ENCODE data around the gene SIN3B. TPM values are rescaled to one million over a fixed set of nuclear protein-coding genes. Genes with fewer than 3 reads are reported as not detected.

The SIN3B gene
- total RNA-seq, 5 donors from 2014 or later (not counting 1 experiment from before 2014, with no cell fraction given), result 76.4 to 94.5 (median 84.1) TPM

DNA sequence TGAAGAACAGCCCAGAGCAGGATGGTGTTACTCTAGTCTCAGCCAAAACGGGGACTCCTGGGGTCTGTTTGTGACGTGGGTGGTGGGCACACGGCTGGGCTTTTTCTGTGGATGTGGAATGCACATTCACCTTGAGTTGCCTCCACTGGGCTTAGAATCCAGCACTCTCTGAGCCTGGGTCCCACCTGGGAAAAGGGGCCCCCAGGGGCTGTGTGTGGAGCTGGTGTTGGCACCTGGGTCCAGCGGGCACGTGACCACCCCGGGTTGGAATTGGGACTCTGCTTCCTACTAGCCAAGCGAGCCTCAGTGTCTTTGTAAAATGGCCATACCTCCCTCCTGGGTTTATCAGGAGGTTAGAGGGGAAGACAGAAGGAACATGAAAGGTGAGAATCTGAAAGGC is 30.4 kb downstream of the SIN3B start:
- H3K36me3 ChIP-seq (ENCODE audit: control insufficient read depth in 2 of 2, extremely low read depth in 1 of 2, insufficient read depth in 1 of 2, low read length in 1 of 2), result peaks cover 7 to 38% of the 10 kb centered on the region in 2 donors
- 91% methylated on average over 4 of the region's 7 CpGs for WGBS (ENCODE audit: insufficient coverage)
- H3K27ac ChIP-seq (ENCODE audit: low read length), result no peak overlapping the region
- no peaks in the 10 kb centered on the region for H3K9me3 ChIP-seq
- no peaks in the 10 kb centered on the region for H3K4me1 ChIP-seq (ENCODE audit: control insufficient read depth in 1 of 2, extremely low read depth in 1 of 2, insufficient read depth in 2 of 2, low read length in 2 of 2)
- ChIA-PET POLR2A (no interaction called here), CTCF (no interaction called here)
- no peaks in the 10 kb centered on the region for H3K27me3 ChIP-seq (replicated peaks in 1 of 2; ENCODE audit: control insufficient read depth in 2 of 2, extremely low read depth in 1 of 2, insufficient read depth in 2 of 2, low read length in 1 of 2)
- H3K4me3 ChIP-seq (ENCODE audit: control insufficient read depth in 1 of 2, extremely low read depth in 1 of 2, low read length in 1 of 2), result no peak overlapping the region
- H3K27me3 Mint-ChIP-seq, result no peaks in the 10 kb centered on the region
- no peak for ATAC-seq (replicated peaks in 1 of 4)
- peaks cover 41% of the 10 kb centered on the region for H3K36me3 Mint-ChIP-seq
- no peak overlapping the region for H3K27ac Mint-ChIP-seq
- H3K4me1 Mint-ChIP-seq, result no peaks in the 10 kb centered on the region
- no peak for DNase-seq
- H3K9me3 Mint-ChIP-seq, result no peaks in the 10 kb centered on the region
- no peak overlapping the region for H3K4me3 Mint-ChIP-seq

DNA sequence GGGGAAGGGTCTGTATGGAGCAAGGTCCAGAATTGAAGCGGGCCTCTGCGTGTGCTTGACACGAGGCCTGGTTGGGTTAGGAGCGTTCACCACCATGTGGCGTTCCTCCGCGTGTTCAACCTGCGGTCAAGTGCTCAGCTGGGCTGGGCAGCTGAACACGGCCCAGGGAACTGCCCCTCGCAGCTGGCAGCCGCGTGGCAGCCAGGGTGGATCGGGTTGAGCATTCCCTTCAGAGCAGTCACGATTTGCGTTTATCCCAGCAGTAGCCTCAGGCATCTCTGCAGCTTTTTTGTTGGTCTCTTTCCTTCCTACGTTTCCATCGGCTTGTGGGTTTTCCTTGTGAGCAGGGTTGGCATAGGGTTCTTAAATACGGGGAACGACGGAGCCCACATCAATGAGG is 30.9 kb downstream of the SIN3B start:
- peaks cover 36% of the 10 kb centered on the region for H3K36me3 Mint-ChIP-seq
- Histone ChIP-seq H3K27ac (ENCODE audit: low read length) (no peak overlapping the region), H3K4me3 (ENCODE audit: control insufficient read depth in 1 of 2, extremely low read depth in 1 of 2, low read length in 1 of 2) (no peak overlapping the region), H3K36me3 (ENCODE audit: control insufficient read depth in 2 of 2, extremely low read depth in 1 of 2, insufficient read depth in 1 of 2, low read length in 1 of 2) (peaks cover 6 to 34% of the 10 kb centered on the region in 2 donors), H3K9me3 (no peaks in the 10 kb centered on the region), H3K4me1 (ENCODE audit: control insufficient read depth in 1 of 2, extremely low read depth in 1 of 2, insufficient read depth in 2 of 2, low read length in 2 of 2) (no peaks in the 10 kb centered on the region), H3K27me3 (replicated peaks in 1 of 2; ENCODE audit: control insufficient read depth in 2 of 2, extremely low read depth in 1 of 2, insufficient read depth in 2 of 2, low read length in 1 of 2) (no peaks in the 10 kb centered on the region)
- ATAC-seq (replicated peaks in 1 of 4) (no peak), DNase-seq (no peak)
- no peaks in the 10 kb centered on the region for H3K4me1 Mint-ChIP-seq
- no peaks in the 10 kb centered on the region for H3K27me3 Mint-ChIP-seq
- H3K9me3 Mint-ChIP-seq, result no peaks in the 10 kb centered on the region
- CTCF ChIA-PET, result no interaction called here
- POLR2A ChIA-PET, result no interaction called here
- H3K27ac Mint-ChIP-seq, result no peak overlapping the region
- 98% methylated on average over 17 of the region's 20 CpGs for WGBS (ENCODE audit: insufficient coverage)
- H3K4me3 Mint-ChIP-seq, result no peak overlapping the region

DNA sequence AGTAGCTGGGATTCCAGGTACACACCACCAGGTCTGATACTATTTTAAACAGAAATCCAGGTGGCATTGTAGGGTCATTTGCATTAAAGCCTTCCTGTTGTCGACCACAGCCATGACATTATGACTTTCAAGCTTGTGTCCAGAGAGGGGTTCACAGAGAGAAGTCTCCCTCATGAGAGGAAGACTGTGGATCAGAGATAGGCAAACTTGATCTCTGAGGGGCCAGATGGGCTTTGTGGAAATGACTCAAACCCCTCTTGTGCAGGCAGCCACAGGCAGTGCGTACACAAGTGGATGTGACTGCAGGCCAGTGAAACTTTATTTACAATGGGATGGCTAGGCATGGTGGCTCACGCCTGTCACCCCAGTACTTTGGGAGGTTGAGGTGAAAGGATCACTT is 31.8 kb downstream of the SIN3B start:
- Mint-ChIP-seq H3K36me3 (peaks cover 42% of the 10 kb centered on the region), H3K27ac (no peak overlapping the region), H3K4me3 (no peak overlapping the region), H3K27me3 (no peaks in the 10 kb centered on the region), H3K9me3 (no peaks in the 10 kb centered on the region), H3K4me1 (no peaks in the 10 kb centered on the region)
- no peaks in the 10 kb centered on the region for H3K27me3 ChIP-seq (replicated peaks in 1 of 2; ENCODE audit: control insufficient read depth in 2 of 2, extremely low read depth in 1 of 2, insufficient read depth in 2 of 2, low read length in 1 of 2)
- WGBS (ENCODE audit: insufficient coverage), result 90% methylated on average over 2 of the region's 3 CpGs
- ATAC-seq (replicated peaks in 1 of 4), result no peak
- ChIA-PET POLR2A (no interaction called here), CTCF (no interaction called here)
- H3K4me3 ChIP-seq (ENCODE audit: control insufficient read depth in 1 of 2, extremely low read depth in 1 of 2, low read length in 1 of 2), result no peak overlapping the region
- H3K9me3 ChIP-seq, result no peaks in the 10 kb centered on the region
- no peak overlapping the region for H3K27ac ChIP-seq (ENCODE audit: low read length)
- H3K36me3 ChIP-seq (ENCODE audit: control insufficient read depth in 2 of 2, extremely low read depth in 1 of 2, insufficient read depth in 1 of 2, low read length in 1 of 2), result peaks cover 7 to 37% of the 10 kb centered on the region in 2 donors
- H3K4me1 ChIP-seq (ENCODE audit: control insufficient read depth in 1 of 2, extremely low read depth in 1 of 2, insufficient read depth in 2 of 2, low read length in 2 of 2), result no peaks in the 10 kb centered on the region
- no peak for DNase-seq

DNA sequence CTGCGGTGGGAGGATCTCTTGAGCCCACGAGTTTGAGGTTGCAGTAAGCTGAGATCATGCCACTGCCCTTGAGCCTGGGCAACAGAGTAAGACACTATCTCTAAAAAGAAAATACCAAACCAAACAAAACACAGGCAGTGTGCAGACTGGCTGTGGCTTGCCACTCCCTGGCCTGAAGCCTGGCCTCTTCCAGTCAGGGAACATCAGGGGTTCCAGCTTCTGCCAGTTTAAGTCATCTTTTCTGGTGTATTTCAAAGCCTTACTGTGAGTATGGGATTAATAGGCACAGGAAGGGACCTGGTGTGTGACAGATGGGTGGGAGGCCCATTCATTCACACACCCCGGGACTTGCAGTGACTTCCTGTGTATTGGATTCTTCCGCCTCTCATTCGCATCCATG is 32.6 kb downstream of the SIN3B start:
- H3K27me3 ChIP-seq (replicated peaks in 1 of 2; ENCODE audit: control insufficient read depth in 2 of 2, extremely low read depth in 1 of 2, insufficient read depth in 2 of 2, low read length in 1 of 2), result no peaks in the 10 kb centered on the region
- Mint-ChIP-seq H3K4me3 (no peak overlapping the region), H3K4me1 (no peaks in the 10 kb centered on the region), H3K9me3 (no peaks in the 10 kb centered on the region), H3K36me3 (peaks cover 45% of the 10 kb centered on the region), H3K27ac (no peak overlapping the region), H3K27me3 (no peaks in the 10 kb centered on the region)
- DNase-seq (no peak), ATAC-seq (replicated peaks in 1 of 4) (no peak)
- 100% methylated on average over 1 of the region's 5 CpGs for WGBS (ENCODE audit: insufficient coverage)
- H3K9me3 ChIP-seq, result no peaks in the 10 kb centered on the region
- H3K36me3 ChIP-seq (ENCODE audit: control insufficient read depth in 2 of 2, extremely low read depth in 1 of 2, insufficient read depth in 1 of 2, low read length in 1 of 2), result peaks cover 13 to 40% of the 10 kb centered on the region in 2 donors
- no peak overlapping the region for H3K27ac ChIP-seq (ENCODE audit: low read length)
- ChIA-PET CTCF (no interaction called here), POLR2A (no interaction called here)
- H3K4me1 ChIP-seq (ENCODE audit: control insufficient read depth in 1 of 2, extremely low read depth in 1 of 2, insufficient read depth in 2 of 2, low read length in 2 of 2), result no peaks in the 10 kb centered on the region
- no peak overlapping the region for H3K4me3 ChIP-seq (ENCODE audit: control insufficient read depth in 1 of 2, extremely low read depth in 1 of 2, low read length in 1 of 2)

DNA sequence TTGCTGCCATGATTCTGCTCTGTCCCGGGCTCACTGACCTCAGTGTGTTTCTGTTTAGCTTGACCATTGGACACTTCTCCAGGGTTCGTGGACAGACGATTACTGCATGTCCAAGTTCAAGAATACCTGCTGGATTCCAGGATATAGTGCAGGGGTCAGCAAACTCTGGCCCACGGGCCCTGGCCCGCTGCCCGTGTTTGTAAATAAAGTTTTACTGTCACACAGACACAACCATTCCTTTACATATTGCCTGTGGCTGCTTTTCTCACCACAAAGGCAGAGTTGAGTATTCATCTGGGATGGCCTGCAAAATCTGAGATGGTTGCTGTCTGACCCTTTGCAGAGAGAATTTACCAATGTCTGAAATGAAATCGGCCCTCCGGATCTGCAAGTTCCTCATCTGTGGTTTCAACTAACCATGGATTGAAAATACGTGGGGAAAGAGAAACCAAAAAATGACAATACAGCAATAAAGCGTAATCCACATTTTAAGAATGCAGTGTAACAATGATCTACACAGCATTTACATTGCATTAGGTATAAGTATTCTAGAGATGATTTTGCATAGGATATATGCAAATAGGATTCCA is 33.7 kb downstream of the SIN3B start:
- Histone ChIP-seq H3K27ac (ENCODE audit: low read length) (no peak overlapping the region), H3K9me3 (no peaks in the 10 kb centered on the region), H3K4me1 (ENCODE audit: control insufficient read depth in 1 of 2, extremely low read depth in 1 of 2, insufficient read depth in 2 of 2, low read length in 2 of 2) (no peaks in the 10 kb centered on the region), H3K4me3 (ENCODE audit: control insufficient read depth in 1 of 2, extremely low read depth in 1 of 2, low read length in 1 of 2) (no peak overlapping the region), H3K27me3 (replicated peaks in 1 of 2; ENCODE audit: control insufficient read depth in 2 of 2, extremely low read depth in 1 of 2, insufficient read depth in 2 of 2, low read length in 1 of 2) (no peaks in the 10 kb centered on the region), H3K36me3 (ENCODE audit: control insufficient read depth in 2 of 2, extremely low read depth in 1 of 2, insufficient read depth in 1 of 2, low read length in 1 of 2) (peaks cover 17 to 51% of the 10 kb centered on the region in 2 donors)
- no peak overlapping the region for H3K4me3 Mint-ChIP-seq
- no peak overlapping the region for H3K27ac Mint-ChIP-seq
- CTCF ChIA-PET, result no interaction called here
- WGBS (ENCODE audit: insufficient coverage), result 72% methylated on average over 5 of the region's 10 CpGs
- POLR2A ChIA-PET, result no interaction called here
- DNase-seq (no peak), ATAC-seq (replicated peaks in 1 of 4) (no peak)
- no peaks in the 10 kb centered on the region for H3K27me3 Mint-ChIP-seq
- peaks cover 50% of the 10 kb centered on the region for H3K36me3 Mint-ChIP-seq
- H3K9me3 Mint-ChIP-seq, result no peaks in the 10 kb centered on the region
- H3K4me1 Mint-ChIP-seq, result no peaks in the 10 kb centered on the region

DNA sequence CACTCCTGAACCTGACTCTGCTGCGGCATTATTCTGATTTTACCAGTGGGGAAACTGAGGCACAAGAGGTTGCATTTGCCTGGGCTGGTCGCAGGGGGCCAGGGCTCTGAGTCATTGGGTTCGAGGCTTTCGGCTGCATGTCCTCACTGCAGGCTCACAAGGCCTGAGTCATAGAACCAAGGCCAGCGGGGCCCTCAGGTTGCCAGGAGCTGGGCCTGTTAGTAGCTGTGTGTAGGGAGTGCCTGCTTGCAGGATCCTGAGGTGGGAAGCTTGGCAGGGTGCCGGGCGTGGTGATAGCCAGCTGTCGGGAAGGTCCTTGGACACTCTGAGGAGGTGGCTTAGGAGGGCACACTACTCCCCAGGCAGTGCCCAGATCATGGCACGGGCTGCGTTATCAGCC is 38.0 kb downstream of the SIN3B start:
- H3K27ac ChIP-seq (ENCODE audit: low read length), result no peak overlapping the region
- H3K27me3 ChIP-seq (replicated peaks in 1 of 2; ENCODE audit: control insufficient read depth in 2 of 2, extremely low read depth in 1 of 2, insufficient read depth in 2 of 2, low read length in 1 of 2), result no peaks in the 10 kb centered on the region
- ATAC-seq (replicated peaks in 1 of 4) (no peak), DNase-seq (no peak)
- H3K9me3 Mint-ChIP-seq, result no peaks in the 10 kb centered on the region
- H3K4me3 Mint-ChIP-seq, result no peak overlapping the region
- WGBS (ENCODE audit: insufficient coverage), result 93% methylated on average over 9 of the region's 10 CpGs
- CTCF ChIA-PET, result no interaction called here
- H3K4me1 ChIP-seq (ENCODE audit: control insufficient read depth in 1 of 2, extremely low read depth in 1 of 2, insufficient read depth in 2 of 2, low read length in 2 of 2), result no peaks in the 10 kb centered on the region
- H3K4me3 ChIP-seq (ENCODE audit: control insufficient read depth in 1 of 2, extremely low read depth in 1 of 2, low read length in 1 of 2), result no peak overlapping the region
- POLR2A ChIA-PET, result no interaction called here
- no peaks in the 10 kb centered on the region for H3K9me3 ChIP-seq
- peaks cover 21 to 77% of the 10 kb centered on the region in 2 donors for H3K36me3 ChIP-seq (ENCODE audit: control insufficient read depth in 2 of 2, extremely low read depth in 1 of 2, insufficient read depth in 1 of 2, low read length in 1 of 2)
- H3K27ac Mint-ChIP-seq, result no peak overlapping the region
- H3K27me3 Mint-ChIP-seq, result no peaks in the 10 kb centered on the region
- peaks cover 45% of the 10 kb centered on the region for H3K36me3 Mint-ChIP-seq
- H3K4me1 Mint-ChIP-seq, result no peaks in the 10 kb centered on the region
